Omental fat pad (tissue), 4 donors: Measurements from ENCODE around the gene MGAM2. TPM values are rescaled to one million over a fixed set of nuclear protein-coding genes. Genes with fewer than 3 reads are reported as not detected.

Source experiments
- ATAC-seq: fragments of 150-250 bp; one replicate; pipeline ENCODE4 v1.9.1; 2016; ENCODE audit warnings: mild to moderate bottlenecking, moderate library complexity; ENCODE audit not compliant: low FRiP score
- DNase-seq: peaks from one replicate; pipeline ENCODE4 v3.0.0-alpha.2; 2019; ENCODE audit warnings: low spot score
- CTCF ChIP-seq, 3 donors: fragments of 450-650 bp; IDR thresholded peaks; one replicate each; pipeline ENCODE4 v1.5.1; 2016 to 2017; ENCODE audit warnings: antibody characterized with exemption in 3 of 3, mild to moderate bottlenecking in 3 of 3, moderate library complexity in 2 of 3
- total RNA-seq, 4 donors: library from RNA; depleted of rRNA; stranded (reverse); fragments of >200 nt; gene quantifications; one replicate each; pipeline ENCODE4 v1.1.0, GENCODE V29; 2016

MGAM2 gene
- total RNA-seq, 4 donors from 2014 or later: 0.19 to 1.9 (median 0.19) TPM; not detected in 1

- ATAC-seq: no peak
- DNase-seq: no peak
- no peak for TF ChIP-seq CTCF (IDR thresholded peaks at IDR 0.05)
Measured at GRCh38 chr7:142174441-142174840, 62.9 kb downstream of the MGAM2 start.

- TF ChIP-seq CTCF (IDR thresholded peaks at IDR 0.05): no peak
- DNase-seq (no peak), ATAC-seq (no peak)
Measured at GRCh38 chr7:142175594-142175993, 64.1 kb downstream of the MGAM2 start.

DNA sequence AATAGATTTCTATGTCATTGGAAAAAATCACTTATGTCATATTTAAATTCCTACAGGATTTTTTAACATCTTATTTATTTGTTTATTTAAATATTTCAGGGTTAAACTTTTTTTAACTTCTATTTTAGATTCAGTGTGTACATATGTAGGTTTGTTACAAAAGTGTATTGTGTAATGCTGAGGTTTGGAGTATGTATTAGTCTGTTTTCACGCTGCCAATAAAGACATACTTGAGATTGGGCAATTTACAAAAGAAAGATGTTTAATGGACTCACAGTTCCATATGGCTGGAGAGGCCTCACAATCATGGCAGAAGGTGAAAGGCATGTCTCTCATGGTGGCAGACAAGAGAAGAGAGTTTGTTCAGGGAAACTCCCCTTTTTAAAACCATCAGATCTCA is 65.4 kb downstream of the MGAM2 start:
- no peak for TF ChIP-seq CTCF (IDR thresholded peaks at IDR 0.05)
- DNase-seq (no peak), ATAC-seq (no peak)

GRCh38 chr7:142177869-142178268 is 66.4 kb downstream of the MGAM2 start:
- no peak for TF ChIP-seq CTCF (IDR thresholded peaks at IDR 0.05)
- DNase-seq (no peak), ATAC-seq (no peak)

- ATAC-seq (no peak), DNase-seq (no peak)
- TF ChIP-seq CTCF (IDR thresholded peaks at IDR 0.05): no peak
Measured at GRCh38 chr7:142180426-142180825, 68.9 kb downstream of the MGAM2 start.

DNA sequence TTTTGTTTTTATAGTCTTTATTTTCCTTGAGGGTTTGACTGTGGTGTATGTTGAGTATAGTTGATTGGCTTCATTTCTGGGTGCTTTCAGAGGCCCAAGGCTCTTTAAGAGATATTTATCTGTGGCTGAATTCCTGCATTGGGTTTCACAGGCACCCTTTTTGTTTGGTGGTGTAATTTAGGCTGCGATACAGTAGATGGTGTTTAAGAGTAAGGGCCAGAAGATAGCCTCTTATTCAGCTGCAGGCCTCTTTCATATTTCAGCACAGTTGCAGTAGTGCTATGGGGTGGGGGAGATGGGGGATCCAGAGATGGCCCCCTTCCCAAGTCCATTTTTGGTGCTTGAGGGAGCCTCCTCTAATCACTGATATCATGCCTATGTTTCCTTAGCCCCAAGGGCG is 69.7 kb downstream of the MGAM2 start:
- DNase-seq: no peak
- no peak for ATAC-seq
- no peak for TF ChIP-seq CTCF (IDR thresholded peaks at IDR 0.05)

DNA sequence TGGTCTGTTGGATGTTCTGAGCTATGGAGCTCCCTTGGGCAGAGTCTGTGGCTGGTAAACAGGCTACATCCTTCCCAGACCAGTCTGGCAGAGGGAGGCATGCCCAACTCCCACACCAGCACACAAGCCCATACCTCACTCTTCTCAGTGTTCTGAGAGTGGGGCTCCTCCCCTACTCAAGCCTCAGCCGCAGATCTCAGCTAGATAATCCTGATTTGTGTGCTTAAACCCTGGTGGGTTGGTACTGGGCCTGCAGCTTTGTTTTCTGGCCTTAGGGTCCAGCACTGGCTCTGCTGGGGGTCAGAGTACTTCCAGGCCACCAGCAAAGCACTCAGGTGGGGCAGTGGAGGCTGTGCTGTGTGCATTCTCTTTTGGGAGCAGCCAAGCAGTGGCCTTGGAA is 70.4 kb downstream of the MGAM2 start:
- ATAC-seq: no peak
- no peak for TF ChIP-seq CTCF (IDR thresholded peaks at IDR 0.05)

More for the DNA sequence above, 70.4 kb downstream of the MGAM2 start:
- no peak for DNase-seq
